SH-SY5Y (cell line): ENCODE measurements around the gene MRPS11.

ENCODE experiments used
- GATA2 ChIP-seq: IDR thresholded peaks from 2 replicates; pipeline ENCODE4 v1.6.1; 2011; ENCODE audit warnings: mild to moderate bottlenecking, low read depth, low read length
- GATA3 ChIP-seq: IDR thresholded peaks from 2 replicates; pipeline ENCODE4 v1.6.1; 2011; ENCODE audit warnings: low read depth, mild to moderate bottlenecking, low read length, moderate library complexity

GRCh38 chr15:88482263-88482662, 14.8 kb downstream of the MRPS11 start:
- TF ChIP-seq GATA2 (no peak), GATA3 (no peak)
